Keratinocyte (primary cell): ENCODE results near the gene MIPOL1. TPM values are rescaled to one million over a fixed set of nuclear protein-coding genes. Genes with fewer than 3 reads are reported as not detected.

ENCODE experiments used
- DNase-seq: peaks from one replicate; pipeline ENCODE4 v3.0.0-alpha.2; 2011; ENCODE audit warnings: low read depth, missing footprints, low spot score
- FAIRE-seq: peaks from 2 replicates; lab custom pipeline; 2011; peaks lifted over from hg19 to GRCh38; lab: Jason Lieb, UNC
- H2AFZ ChIP-seq: 2 replicates; pipeline ENCODE4 v1.6.0; 2012; ENCODE audit warnings: low read length, control low read depth, inconsistent platforms; ENCODE audit not compliant: control insufficient read depth
- H3K27ac ChIP-seq: 2 replicates; pipeline ENCODE4 v1.5.1; 2011; ENCODE audit warnings: low read length; ENCODE audit not compliant: control insufficient read depth, insufficient read depth
- H3K27me3 ChIP-seq: 3 replicates; pipeline ENCODE4 v1.6.0; 2011; ENCODE audit warnings: low read length; ENCODE audit not compliant: control insufficient read depth, insufficient read depth; ENCODE audit errors: extremely low read depth
- H3K36me3 ChIP-seq, 2 experiments: 2 replicates in 1 of 2; 3 replicates in 1 of 2; pipeline ENCODE4 v1.5.1; 2011; ENCODE audit warnings: low read length in 2 of 2, mild to moderate bottlenecking in 1 of 2; ENCODE audit not compliant: control insufficient read depth in 2 of 2, insufficient read depth in 2 of 2; ENCODE audit errors: extremely low read depth in 1 of 2
- H3K4me1 ChIP-seq: 3 replicates; pipeline ENCODE4 v1.5.1; 2011; ENCODE audit warnings: low read length; ENCODE audit not compliant: control insufficient read depth, insufficient read depth; ENCODE audit errors: extremely low read depth
- H3K4me2 ChIP-seq: 3 replicates; pipeline ENCODE4 v1.6.0; 2011; ENCODE audit warnings: low read depth, low read length; ENCODE audit not compliant: control insufficient read depth, insufficient read depth; ENCODE audit errors: extremely low read depth
- H3K4me3 ChIP-seq, 3 experiments: fragments of 200-600 bp in 1 of 3; sonication (generic) in 1 of 3; 2 replicates in 2 of 3; 3 replicates in 1 of 3; pipeline ENCODE4 v1.5.1; 2011 to 2016; ENCODE audit warnings: low read length in 3 of 3, mild to moderate bottlenecking in 3 of 3, control low read depth in 2 of 3, inconsistent platforms in 1 of 3, low read depth in 1 of 3, mixed read lengths in 1 of 3, mixed run types in 1 of 3, moderate library complexity in 1 of 3; ENCODE audit not compliant: control insufficient read depth in 2 of 3, insufficient read depth in 2 of 3; ENCODE audit errors: extremely low read depth in 1 of 3
- H3K79me2 ChIP-seq: 2 replicates; pipeline ENCODE4 v1.6.0; 2012; ENCODE audit warnings: low read length; ENCODE audit not compliant: control insufficient read depth, insufficient read depth
- H3K9ac ChIP-seq: 3 replicates; pipeline ENCODE4 v1.6.0; 2011; ENCODE audit warnings: low read length; ENCODE audit not compliant: control insufficient read depth, insufficient read depth; ENCODE audit errors: extremely low read depth
- H3K9me1 ChIP-seq: 3 replicates; pipeline ENCODE4 v1.6.0; 2011; ENCODE audit warnings: low read length; ENCODE audit not compliant: control insufficient read depth, insufficient read depth; ENCODE audit errors: extremely low read depth
- H3K9me3 ChIP-seq: 2 replicates; pipeline ENCODE4 v1.5.1; 2012; ENCODE audit warnings: low read depth, low read length; ENCODE audit not compliant: control insufficient read depth
- H4K20me1 ChIP-seq: 3 replicates; pipeline ENCODE4 v1.6.0; 2011; ENCODE audit warnings: low read length; ENCODE audit not compliant: control insufficient read depth, insufficient read depth; ENCODE audit errors: extremely low read depth
- EZH2 ChIP-seq: IDR thresholded peaks from one replicate; pipeline ENCODE4 v1.6.1; 2012; ENCODE audit warnings: inconsistent platforms, mild to moderate bottlenecking, low read length, moderate library complexity
- dilution Hi-C: fragments of 300-500 bp; cut with MboI; formaldehyde crosslinking; loops from one replicate; pipeline ENCODE4 v1.7.0; 2020; ENCODE audit warnings: low sequenced_read_pairs; ENCODE audit not compliant: extremely low pct_ligation_motif_present
- polyA plus RNA-seq, 5 experiments: library from polyadenylated mRNA; depleted of rRNA in 3 of 5; stranded (reverse) in 3 of 5; stranded (forward) in 1 of 5; unstranded in 1 of 5; fragments of >200 nt; gene quantifications; 1 replicate in 1 of 5; 2 replicates in 3 of 5; 3 replicates in 1 of 5; pipeline versions ENCODE4 v1.2.1 to v1.2.3, GENCODE V29; 2011 to 2012; ENCODE audit warnings: missing spikeins in 2 of 5, low read depth in 1 of 5, low replicate concordance in 1 of 5
- TF ChIP-seq, protein P1 (sequence below), 3 experiments: IDR thresholded peaks in 1 of 3; conservative IDR thresholded peaks in 1 of 3; optimal IDR thresholded peaks in 1 of 3; 2 replicates in 2 of 3; 3 replicates in 1 of 3; pipeline versions ENCODE3 to v1.5.1; 2011; ENCODE audit warnings: low read length in 3 of 3, mild to moderate bottlenecking in 3 of 3, moderate library complexity in 2 of 3, control low read depth in 1 of 3, inconsistent platforms in 1 of 3; ENCODE audit not compliant: insufficient read depth in 2 of 3; ENCODE audit errors: extremely low read depth in 1 of 3

The MIPOL1 gene
- polyA plus RNA-seq, 1 donor (not counting 4 experiments of a cell fraction or from before 2014, with no cell fraction given) = 10.9 TPM

DNA sequence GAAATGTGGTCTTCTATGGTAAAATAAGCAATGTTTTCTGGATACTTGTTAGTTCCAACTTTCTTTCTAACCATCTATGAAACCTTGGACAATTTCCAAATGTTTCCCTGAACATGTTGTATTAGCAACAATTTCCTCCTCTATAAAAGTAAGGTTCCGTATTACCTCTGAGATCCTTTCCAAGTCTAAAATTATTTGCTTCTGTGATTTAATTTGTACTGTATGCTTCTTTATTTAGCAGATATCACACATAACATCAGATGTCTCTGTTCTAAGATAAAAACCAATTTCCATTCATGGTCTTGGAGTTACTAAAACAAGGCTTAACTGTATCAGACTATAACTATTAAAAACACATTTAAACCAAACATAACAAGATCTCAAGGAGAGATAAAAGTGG is 220.1 kb downstream of the MIPOL1 start:
- Histone ChIP-seq H3K9me1 (no peaks in the 10 kb centered on the region), H2AFZ (no peak overlapping the region), H3K4me1 (no peaks in the 10 kb centered on the region), H3K27me3 (no peaks in the 10 kb centered on the region), H3K36me3 (no peaks in the 10 kb centered on the region), H3K4me3 (no peak overlapping the region), H3K4me2 (no peak overlapping the region), H3K27ac (no peak overlapping the region), H3K9ac (no peak overlapping the region), H3K79me2 (no peaks in the 10 kb centered on the region), H3K9me3 (no peaks in the 10 kb centered on the region), H4K20me1 (no peaks in the 10 kb centered on the region)
- no peak for TF ChIP-seq EZH2
- TF ChIP-seq, protein P1, sequence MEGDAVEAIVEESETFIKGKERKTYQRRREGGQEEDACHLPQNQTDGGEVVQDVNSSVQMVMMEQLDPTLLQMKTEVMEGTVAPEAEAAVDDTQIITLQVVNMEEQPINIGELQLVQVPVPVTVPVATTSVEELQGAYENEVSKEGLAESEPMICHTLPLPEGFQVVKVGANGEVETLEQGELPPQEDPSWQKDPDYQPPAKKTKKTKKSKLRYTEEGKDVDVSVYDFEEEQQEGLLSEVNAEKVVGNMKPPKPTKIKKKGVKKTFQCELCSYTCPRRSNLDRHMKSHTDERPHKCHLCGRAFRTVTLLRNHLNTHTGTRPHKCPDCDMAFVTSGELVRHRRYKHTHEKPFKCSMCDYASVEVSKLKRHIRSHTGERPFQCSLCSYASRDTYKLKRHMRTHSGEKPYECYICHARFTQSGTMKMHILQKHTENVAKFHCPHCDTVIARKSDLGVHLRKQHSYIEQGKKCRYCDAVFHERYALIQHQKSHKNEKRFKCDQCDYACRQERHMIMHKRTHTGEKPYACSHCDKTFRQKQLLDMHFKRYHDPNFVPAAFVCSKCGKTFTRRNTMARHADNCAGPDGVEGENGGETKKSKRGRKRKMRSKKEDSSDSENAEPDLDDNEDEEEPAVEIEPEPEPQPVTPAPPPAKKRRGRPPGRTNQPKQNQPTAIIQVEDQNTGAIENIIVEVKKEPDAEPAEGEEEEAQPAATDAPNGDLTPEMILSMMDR (optimal IDR thresholded peaks at IDR 0.05 in 1 of 3, IDR thresholded peaks at IDR 0.05 in 1 of 3, conservative IDR thresholded peaks at IDR 0.05 in 1 of 3; ENCODE audit: extremely low read depth in 1 of 3, insufficient read depth in 2 of 3, low read length in 3 of 3) = no peak
- dilution Hi-C loops = no loop called here
- no peak for FAIRE-seq
- DNase-seq = no peak

DNA sequence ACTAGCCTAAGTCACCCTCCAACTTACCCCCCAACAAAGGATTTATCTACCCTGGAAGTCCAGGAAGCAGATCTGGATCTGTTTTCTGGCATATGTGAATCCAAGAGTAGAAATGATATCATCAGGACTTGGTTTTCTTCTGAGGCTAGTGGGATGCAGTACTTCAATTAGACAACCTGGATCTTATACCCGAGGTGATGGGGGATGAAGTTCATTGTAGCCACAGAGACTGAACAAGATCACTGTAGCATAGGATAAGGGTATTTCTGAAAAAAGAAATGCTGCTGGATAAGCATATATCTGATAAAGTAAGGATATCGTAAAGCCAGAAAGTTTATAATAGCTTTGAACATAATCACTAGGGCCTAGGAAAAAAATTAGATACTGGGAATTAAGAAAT is 222.9 kb downstream of the MIPOL1 start:
- DNase-seq = no peak
- H3K36me3 ChIP-seq = no peaks in the 10 kb centered on the region
- no peaks in the 10 kb centered on the region for H3K79me2 ChIP-seq
- no peak overlapping the region for H3K4me3 ChIP-seq
- no peaks in the 10 kb centered on the region for H3K9me1 ChIP-seq
- H3K9me3 ChIP-seq = no peaks in the 10 kb centered on the region
- no peaks in the 10 kb centered on the region for H3K4me1 ChIP-seq
- H3K27ac ChIP-seq = no peak overlapping the region
- no peak for FAIRE-seq
- H4K20me1 ChIP-seq = no peaks in the 10 kb centered on the region
- TF ChIP-seq, protein P1 (optimal IDR thresholded peaks at IDR 0.05 in 1 of 3, IDR thresholded peaks at IDR 0.05 in 1 of 3, conservative IDR thresholded peaks at IDR 0.05 in 1 of 3; ENCODE audit: extremely low read depth in 1 of 3, insufficient read depth in 2 of 3, low read length in 3 of 3) = no peak
- no peak for TF ChIP-seq EZH2
- H3K9ac ChIP-seq = no peak overlapping the region
- no peak overlapping the region for H3K4me2 ChIP-seq
- no peak overlapping the region for H2AFZ ChIP-seq
- dilution Hi-C loops = no loop called here
- no peaks in the 10 kb centered on the region for H3K27me3 ChIP-seq
